HG03378 (cell line): ENCODE measurements around the gene ABCB9.
"Not testable (repeated sequence)": the region's sequence is repeated elsewhere in the genome, so short reads cannot be mapped to it uniquely, and the experiment has no call there.

Experiments used
- ATAC-seq: cut with Tn5 transposase; IDR thresholded peaks from one replicate; pipeline ENCODE4 v1.9.1; 2021; ENCODE audit warnings: mild to moderate bottlenecking, moderate library complexity; ENCODE audit not compliant: unreplicated experiment

ABCB9 gene

DNA sequence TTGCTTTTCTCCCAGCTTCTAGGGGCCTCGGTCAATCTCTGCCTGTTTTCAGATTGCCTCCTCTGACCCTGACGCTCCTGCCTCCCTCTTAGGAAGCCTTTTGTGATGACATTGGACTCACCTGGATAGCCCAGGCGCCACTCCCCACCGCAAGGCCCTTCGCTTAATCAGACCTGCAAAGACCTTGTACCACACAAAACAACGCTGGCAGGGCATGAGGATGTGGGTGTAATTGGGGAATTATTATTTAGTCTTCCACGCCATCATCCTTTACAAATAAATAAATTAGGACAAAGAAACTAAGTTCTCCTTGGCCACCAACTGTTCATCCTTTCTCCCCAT lies 62.6 kb downstream of the ABCB9 start:
- ATAC-seq, result no peak

DNA sequence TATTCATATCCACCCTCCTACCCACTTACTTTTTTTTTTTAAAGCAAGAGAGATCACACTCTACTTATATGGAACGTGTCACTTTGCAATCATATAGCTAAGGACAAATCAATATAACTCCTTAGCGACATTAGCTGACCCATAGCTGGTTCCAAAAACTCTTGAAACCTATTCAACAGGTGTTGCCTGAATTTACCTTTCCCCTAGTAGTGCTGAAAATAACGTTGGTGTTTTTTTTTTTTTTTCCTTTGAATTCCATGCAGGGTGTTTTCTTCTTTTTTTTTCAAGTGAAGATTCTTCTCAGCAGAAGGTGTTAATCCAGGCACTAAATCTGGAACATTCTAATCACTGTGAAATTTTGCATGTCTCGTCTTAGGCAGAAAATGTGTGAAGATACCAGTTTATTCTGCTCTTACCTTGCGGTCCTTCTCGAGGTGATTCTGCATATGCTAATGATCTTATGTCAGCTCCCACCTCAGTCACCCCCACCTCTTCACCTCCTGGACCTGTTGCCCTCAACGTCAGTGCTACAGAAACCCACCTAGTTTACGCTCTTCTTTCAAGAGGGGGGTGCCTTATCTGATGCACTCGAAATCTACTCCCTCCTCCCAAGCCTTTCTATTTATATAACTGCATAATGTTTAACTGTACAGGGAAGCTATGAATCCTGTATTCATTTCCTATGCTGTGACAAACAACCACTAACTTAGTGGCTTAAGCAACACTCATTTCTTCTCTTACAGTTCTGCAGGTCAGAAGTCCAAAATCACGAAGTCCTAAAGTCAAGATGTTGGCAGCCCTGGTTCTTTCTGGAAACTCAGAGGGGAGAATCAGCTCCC lies 63.2 kb downstream of the ABCB9 start:
- no peak for ATAC-seq

DNA sequence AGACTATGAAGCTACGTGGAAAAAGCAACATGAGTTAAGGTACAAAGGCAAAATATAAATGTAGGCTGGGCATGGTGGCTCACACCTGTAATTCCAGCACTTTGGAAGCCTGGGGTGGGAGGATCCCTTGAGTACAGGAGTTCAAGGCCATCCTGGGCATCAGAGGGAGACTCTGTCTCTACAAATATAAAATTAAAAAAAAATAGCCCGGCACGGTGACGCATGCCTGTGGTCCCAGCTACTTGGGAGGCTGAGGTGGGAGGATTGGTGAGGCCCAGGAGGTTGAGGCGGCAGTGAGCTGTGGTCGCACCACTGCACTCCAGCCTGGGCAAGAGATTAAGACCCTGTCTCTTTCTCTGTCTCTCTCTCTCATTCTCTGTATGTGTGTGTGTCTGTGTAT lies 66.4 kb downstream of the ABCB9 start:
- no peak for ATAC-seq

DNA sequence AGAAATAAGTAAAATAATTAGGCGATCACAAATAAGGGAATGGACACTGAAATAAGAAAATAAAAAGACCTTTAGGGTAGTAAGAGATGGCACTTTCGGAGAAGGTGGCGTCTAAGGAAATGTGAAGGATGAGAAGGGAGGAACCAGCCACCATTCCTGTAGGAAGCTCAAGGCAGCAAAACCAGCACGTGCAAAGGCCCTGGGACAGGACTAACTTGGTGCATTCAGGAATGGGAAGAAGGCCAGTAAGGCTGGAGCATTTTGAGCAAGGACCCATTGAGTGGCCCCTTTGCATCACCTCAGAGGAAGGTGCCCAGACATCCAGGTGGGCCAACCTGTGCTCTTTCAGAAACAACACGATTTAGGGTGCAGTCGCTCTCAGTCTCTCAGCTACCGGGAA lies 69.6 kb downstream of the ABCB9 start:
- ATAC-seq, result no peak

DNA sequence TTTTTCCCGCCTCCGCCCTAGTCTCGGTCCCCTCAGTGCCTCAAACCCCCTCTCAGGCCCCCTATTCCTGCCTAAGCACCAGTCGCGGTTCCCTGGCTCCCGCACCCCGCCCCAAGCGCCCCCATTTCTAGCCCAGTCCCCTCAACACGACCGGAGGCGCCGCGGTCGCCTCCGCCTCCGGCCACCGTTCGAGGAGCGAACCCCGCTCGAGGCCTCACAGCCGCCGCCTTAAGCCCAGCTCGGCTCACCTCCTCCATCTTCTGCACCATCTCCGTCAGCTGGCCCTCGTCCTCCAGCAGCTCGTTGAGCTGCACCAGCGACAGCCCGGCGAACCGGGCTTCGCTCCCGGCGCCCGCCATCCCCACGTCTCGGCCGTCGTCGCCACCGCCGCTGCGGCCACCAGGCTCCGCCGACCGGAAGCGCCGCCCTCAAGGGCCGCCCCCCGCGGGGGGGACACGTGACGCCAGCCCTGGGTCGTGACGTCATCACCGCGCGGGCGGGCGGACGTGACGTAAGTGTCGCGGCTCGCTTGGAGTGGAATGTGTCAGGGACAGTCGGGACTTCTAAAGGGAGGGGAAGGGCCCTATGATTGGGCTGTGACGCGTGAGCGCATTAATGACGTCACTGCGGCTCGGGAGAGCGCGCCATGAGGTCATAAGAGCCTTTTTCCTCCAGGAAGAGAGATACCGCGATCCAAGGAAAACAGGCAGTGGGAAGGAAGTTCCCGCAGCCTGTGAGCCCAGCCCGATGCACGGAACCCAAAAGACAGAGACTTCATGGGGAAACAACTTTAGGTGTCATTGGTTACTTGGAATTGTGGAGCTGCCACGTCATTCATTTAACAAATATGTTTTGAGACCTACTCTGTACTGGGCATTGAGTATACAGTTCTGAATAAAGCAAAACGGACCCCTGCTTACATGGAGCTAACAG lies 70.3 kb downstream of the ABCB9 start, which contains the start of gene VPS37B:
VPS37B (minus strand) TSS at position 421 of the 933 bp plus-strand sequence; CDS start at position 359, 62 bp downstream.
- ATAC-seq, result no peak

DNA sequence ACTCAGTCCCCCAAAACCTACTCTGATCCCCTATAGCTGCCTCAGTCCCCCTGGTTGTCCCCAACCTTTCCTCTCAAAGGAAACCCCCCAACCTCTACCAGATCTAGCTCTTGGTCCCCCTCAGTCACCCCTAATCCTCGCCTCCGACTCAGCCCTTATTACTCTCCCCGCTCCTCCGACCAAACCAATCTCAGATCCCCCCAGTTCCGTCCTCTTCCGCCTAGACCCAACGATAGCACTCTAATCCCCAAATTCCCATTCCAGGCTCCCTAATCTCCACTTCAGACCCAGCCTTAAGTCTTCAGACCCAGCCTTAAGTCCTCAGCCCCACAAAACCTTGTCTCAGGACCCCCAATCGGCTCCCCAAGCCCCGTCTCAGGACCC lies 71.0 kb downstream of the ABCB9 start:
- no peak for ATAC-seq

DNA sequence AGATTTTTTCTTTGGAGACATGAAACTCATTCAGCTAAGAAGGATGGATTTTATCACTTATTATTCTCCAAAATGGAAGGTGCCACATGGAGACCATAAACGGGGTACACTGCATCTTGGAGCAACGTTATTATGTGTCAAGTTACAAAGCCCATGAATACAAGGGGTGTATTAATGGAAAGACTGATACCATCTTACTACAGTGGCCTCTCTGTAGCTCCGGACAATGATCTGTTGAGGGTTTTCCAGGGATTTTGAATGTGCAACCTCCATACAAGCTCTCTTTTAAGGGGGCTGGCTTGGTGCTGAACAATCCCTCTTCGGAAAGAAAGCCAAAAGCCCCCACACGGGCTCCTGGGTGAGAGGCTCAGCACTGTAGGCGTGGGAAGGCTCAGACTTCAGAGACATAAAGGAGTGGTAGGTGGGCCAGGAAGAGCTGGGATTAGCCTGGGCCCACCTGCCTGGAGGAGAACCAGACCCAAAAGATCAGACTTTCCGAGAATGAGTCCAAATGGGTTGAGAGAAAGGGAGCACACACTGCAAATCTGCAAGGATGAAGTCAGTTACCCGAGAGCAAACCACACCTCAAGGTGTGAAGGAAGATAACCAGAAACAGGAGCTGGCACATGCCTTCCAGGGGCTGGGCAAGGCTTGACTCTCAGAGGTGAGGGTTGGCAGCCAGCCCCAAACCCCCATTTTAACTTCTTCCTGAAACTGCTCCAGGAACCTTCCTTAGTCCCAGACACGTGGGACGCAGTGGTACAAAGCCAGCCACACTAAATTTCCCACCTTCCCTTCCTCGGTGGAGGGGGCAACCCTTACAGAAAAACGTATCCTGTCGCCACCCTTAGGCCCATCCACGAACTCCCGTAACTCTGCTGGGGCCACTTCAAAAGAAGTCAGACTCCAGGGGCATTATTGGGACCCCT lies 71.8 kb downstream of the ABCB9 start:
- no peak for ATAC-seq

DNA sequence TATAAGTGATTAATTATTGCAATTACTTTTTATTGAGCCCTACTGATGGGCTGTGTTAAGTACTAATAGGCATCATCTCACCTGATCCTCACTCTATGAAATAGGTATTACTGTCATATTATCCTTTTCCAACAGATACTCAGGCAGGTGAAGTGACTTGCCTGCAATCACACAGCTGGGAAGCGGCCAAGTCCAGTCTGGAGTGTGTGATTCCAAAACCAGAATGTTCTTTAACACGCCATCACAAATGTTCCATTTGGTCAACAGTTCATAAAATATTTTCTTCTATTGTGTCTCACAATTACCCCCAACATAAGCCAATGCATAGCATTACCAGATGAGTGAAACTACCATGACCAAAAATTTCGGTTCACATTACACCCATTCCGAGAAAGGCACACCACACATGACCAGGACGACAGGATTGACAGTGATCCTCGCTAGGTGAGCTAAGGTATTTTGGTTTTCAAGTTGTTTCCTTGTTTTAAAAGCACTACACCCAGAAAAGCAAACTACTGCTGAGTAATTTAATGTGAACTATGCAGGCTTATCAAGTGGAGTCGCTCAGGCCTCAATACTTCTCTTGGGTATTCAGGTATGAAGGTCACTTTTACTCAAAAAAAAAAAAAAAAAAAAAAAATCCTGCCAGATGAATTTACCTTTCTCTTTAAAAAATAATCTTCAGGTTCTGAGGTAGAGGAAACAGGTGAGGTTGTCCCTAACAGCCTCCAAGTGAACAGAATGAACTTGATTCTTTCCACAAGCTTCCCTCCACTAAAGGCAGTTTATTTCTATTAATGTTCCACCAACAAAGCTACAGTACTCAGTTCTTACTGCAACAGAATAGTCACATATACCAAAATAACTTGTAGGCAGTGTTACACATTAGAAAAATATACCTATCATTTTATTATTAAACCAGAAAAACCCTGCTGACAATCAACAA lies 72.8 kb downstream of the ABCB9 start:
- no peak for ATAC-seq

DNA sequence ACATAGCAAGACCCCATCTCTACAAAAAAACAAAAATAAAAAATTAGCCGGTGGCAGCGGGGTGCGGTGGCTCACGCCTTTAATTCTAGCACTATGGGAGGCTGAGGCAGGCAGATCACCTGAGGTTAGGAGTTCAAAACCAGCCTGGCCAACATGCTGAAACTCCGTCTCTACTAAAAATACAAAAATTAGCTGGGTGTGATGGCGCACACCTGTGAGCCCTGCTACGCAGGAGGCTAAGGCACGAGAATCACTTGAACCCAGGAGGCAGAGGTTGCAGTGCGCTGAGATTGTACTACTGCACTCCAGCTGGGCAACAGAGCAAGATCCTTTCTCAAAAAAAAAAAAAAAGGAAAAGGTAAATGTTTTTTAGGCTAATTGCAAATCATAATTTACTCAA lies 73.5 kb downstream of the ABCB9 start:
- ATAC-seq, result not testable (repeated sequence)

DNA sequence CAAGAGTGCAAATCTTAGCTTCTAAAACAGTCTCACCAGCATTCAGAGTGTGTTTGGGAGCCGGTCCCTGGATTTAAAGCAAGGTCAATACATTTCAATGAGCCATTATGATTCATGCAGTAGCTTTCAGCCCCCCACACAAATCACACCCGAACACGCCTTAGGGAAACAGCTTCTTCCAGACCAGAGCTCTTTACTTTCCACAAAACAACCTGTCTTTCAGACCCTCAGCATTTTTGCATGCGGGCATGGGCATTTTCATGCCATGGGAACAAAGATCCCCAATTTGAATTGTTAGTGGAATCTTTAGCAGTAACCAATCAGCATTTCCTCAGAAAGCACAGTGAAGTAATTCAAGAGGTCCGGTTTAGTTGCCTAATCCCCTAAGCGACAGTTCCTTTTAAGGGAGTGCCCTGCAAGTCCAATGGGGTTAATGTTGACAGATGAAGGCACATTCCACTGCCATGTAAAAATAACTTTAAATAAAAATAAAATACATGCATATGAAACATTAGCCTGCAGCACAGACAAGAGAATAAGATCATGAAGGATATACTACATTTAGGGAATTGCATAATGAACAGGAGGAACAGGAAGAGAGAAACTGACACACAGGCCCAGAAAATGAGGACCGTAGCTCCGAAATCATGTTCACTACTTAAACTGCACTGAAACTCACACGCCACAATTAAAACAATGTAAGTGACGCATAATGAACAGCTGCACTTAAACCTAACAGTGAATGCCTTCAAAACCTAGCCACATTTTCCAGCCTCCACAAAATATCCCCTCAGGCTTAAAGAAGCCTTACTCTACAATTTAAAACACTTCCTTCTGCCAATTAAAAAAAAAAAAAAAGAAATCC lies 74.4 kb downstream of the ABCB9 start:
- ATAC-seq, result no peak

DNA sequence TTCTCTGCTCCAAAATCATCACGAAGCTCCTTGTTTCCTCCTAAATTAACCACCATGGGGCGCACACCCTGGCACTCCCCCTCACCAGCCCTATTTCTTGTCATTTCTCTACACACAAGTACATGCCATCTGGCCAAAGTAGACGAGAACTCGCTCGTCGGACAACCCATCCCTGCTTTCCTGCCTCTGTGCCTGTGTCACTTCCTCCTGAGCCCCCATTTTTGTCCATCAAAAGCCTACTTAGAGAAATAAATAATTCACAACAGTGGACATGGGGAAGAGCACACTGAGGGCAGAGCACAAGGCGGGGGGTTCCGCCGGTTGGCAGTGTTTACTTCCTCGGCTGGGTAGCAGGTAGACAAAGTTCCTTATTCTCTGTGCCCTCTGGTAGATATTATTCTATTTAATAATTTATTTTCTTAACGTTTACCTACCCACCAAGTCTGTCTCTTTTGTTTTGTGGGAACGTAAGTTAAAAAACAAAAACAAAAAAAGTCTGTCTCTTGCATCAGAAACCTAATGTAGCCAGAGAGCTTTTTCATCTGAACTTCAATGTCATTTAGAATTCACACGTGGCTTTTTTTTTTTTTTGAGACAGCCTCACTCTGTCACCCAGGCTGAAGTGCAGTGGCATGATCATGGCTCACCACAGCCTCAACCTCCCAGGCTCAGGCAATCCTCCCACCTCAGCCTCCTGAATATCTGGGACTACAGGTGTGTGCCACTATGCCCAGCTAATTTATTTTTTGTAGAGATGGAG lies 76.3 kb downstream of the ABCB9 start:
- ATAC-seq, result no peak

DNA sequence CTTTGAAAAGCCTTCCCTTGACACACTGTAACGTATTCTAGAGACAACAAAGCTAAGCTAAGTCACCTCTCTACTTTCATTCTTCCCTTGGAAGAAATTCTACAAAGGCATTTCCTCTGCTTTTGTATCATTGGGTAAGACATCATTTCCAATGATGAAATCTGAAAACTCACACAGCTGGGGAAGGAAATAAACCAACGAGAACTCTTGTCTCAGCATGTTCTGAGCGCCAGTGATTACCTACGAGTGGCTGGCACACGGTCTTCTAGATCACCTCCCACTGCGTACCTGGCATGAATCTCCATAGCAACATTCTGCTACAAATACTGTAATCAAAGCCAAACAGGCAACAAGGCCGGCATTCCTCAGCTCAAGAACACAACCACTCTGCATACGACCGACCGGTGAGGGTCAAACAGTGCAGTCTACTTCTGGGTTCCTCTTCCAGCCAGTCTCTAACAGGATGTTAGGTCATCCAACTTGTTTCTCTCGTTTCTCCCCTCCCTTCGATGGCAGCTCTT lies 78.0 kb downstream of the ABCB9 start:
- peak; percentile 25 for ATAC-seq

DNA sequence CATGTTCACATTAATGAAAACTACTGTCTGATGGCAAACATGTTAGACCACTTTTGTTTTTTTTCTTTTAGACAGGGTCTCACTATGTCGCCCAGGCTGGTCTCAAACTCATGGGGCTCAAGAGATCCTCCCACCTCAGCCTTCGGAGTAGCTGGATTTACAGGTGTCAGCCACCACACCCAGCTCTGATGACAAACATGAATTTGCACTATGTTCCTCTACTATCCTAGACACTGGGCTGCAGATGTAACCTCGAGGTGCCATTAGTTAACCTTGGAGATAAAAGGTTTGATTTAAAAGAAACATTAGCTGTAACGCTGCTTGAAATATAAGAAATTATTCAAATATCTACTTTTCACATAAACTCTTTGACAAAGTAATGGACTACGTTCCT lies 78.4 kb downstream of the ABCB9 start:
- peak; percentile 15 for ATAC-seq

DNA sequence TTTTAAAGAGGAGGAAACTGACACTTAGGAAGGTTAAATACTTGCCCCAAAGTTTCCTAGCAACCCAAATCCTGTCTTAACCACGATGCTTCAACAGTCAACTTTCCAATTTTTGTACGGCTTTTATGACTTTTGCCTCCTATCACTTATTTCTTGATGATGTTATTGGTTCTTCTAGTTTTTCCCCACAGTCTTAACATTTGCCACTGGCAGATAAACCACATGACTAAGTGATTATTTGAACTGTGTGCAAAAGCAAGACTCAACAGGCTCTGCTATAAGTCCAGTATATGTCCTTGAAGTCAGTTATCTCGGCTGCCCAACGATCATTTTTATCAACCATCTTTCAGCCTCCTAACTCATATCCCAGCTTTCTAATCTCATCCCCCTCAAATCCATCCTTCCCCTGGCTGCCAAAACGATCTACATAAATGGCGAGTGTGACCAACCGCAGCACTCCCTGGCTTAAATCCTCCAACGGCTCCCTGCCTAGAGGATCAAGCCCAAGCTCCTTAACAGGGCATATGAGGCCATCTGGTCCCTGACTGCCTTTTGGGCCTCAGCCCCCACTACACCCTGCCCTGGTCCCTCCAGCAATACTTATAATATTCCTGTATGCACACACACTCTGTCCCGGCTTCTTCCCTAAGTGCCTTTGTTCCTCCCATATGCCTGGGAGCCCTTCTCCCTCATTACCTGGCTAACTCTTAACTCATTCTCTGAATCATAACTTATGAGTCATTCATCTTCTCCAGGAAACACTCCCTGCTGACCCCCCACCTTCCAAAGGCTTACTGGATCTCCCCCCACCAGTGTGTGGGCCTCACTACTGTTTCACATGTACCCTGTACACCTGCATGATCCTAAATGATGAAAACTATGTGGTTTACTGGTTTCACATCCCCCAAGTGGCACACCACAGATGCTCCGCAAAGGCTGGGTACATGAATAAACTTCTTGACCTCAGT lies 79.1 kb downstream of the ABCB9 start:
- ATAC-seq, result peak; percentile 84

DNA sequence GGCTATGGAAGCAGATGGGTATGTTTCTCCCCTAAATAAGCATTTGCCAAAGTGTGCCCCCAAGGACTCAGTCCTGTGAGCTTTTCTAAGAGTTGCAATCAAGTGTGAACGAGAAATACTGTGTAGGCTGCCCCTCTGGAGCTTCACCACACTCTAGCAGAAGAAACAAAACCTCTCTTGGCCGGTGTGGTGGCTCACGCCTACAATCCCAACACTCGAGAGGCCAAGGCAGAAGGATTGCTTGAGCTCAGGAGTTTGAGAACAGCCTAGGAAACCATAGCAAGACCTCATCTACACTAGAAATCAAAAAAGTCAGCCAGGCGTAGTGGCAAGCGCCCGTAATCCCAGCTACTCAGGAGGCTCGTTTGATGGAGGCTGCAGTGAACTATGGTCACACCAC lies 80.1 kb downstream of the ABCB9 start:
- no peak for ATAC-seq

DNA sequence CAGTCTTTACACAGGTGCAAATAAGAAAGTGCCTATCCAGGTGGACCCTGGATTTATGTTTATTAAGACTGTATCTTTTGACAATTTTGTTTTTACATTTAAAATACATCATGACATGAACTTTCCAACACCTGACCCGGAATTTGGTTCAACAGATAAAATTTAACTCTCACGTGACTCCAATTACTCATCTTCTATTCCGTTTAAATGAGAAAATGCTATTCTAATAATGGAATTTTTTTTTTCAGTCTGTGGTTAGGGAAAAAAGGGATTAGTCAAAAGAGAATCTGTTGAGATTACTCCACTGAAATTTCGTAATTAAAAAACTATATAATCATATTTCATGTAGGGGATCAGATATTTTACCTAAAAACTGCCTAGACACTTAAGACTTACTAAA lies 81.4 kb downstream of the ABCB9 start:
- ATAC-seq, result no peak
